Epithelial cell of esophagus (primary cell): ENCODE data around the gene ATXN7L3B.

ENCODE experiments used
- DNase-seq: peaks from one replicate; pipeline ENCODE4 v3.0.0; 2010; ENCODE audit warnings: low read depth
- H3K4me3 ChIP-seq: 2 replicates; pipeline ENCODE4 v1.5.1; 2011; ENCODE audit warnings: mild to moderate bottlenecking, low read length, control low read depth
- CTCF ChIP-seq: IDR thresholded peaks from 2 replicates; pipeline ENCODE4 v1.5.1; 2011; ENCODE audit warnings: low read depth, mild to moderate bottlenecking, low read length, control low read depth, inconsistent platforms; ENCODE audit not compliant: insufficient read depth; ENCODE audit errors: missing control alignments

The ATXN7L3B gene

DNA sequence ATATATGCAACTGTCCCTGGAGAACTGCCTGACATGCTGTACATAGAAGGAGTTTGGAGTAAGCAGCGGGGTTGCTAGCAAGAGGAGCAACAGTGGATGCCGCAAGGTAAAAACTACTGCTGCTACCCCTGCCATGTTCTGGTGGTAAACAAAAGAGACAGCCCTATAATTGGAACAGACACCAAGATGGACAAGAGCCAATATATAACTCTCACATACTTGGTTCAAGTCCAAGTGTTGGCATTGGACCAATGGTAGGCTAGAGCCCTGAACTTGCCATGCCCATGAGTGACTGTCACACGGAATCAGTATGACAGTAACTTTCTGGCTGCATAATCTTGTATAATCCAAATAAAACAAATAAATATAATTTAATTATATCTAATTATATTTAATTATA, 13.7 kb downstream of the ATXN7L3B start:
- TF ChIP-seq CTCF = no peak
- H3K4me3 ChIP-seq = no peak overlapping the region
- no peak for DNase-seq

DNA sequence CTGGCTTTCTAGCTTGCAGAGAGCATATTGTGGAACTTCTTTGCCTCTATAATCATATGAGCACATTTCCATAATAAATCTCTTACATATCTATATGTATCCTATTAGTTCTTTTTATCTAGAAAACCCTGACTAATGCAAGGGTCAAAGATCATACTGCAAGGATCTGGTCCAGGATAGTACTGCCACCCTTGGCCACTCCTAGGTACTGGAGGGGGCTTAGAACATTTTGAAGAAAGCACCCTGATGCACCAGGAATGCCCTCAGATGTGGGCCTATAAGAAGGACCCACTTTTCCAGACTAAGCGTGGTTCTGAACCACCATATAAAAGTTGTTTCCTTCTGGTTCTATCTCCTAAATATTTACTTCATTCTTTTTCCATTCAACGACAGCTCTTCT, 14.6 kb downstream of the ATXN7L3B start:
- no peak overlapping the region for H3K4me3 ChIP-seq
- no peak for DNase-seq
- TF ChIP-seq CTCF = no peak

- H3K4me3 ChIP-seq = no peak overlapping the region
- no peak for DNase-seq
- no peak for TF ChIP-seq CTCF
Measured at GRCh38 chr12:74559728-74560127, 22.1 kb downstream of the ATXN7L3B start.

GRCh38 chr12:74563927-74564326, 26.3 kb downstream of the ATXN7L3B start:
- no peak overlapping the region for H3K4me3 ChIP-seq
- TF ChIP-seq CTCF = no peak
- no peak for DNase-seq

DNA sequence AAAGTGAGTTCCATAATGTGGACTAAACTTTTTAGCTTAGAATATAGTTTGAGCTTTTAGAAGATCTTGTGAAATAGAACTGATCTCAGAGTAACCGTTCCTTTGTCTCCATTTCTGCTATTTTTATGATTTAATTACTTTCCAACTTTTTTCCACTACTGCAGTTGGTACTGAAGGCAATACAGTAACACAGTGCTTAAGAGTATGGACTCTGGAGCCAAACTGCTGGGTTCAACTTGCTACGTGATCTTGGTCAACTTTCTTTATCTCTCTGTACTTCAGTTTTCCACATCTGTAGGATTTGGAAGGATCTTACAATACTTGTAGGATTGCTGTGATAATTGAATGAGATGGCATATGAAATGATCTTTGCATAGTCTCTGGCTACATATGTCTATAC, 40.9 kb downstream of the ATXN7L3B start:
- no peak for TF ChIP-seq CTCF
- no peak overlapping the region for H3K4me3 ChIP-seq
- no peak for DNase-seq

- TF ChIP-seq CTCF = no peak
- H3K4me3 ChIP-seq = no peak overlapping the region
- no peak for DNase-seq
Measured at GRCh38 chr12:74579446-74579845, 41.8 kb downstream of the ATXN7L3B start.

GRCh38 chr12:74579981-74580380, 42.3 kb downstream of the ATXN7L3B start:
- no peak overlapping the region for H3K4me3 ChIP-seq
- no peak for DNase-seq
- no peak for TF ChIP-seq CTCF
